Pancreas (tissue), 10 donors: ENCODE data around the gene PGR. TPM values are rescaled to one million over a fixed set of nuclear protein-coding genes. Genes with fewer than 3 reads are reported as not detected.

Source experiments
- ATAC-seq, 4 donors: fragments of 200-7000 bp; cut with Tn5 transposase; one replicate each; pipeline versions ENCODE4 v1.8.0 to v1.9.1; 2020; ENCODE audit warnings: mild to moderate bottlenecking in 4 of 4, moderate library complexity in 4 of 4
- DNase-seq, 6 donors: peaks; one replicate each; pipeline ENCODE4 v3.0.0-alpha.2; 2020
- FAIRE-seq: peaks from 2 replicates; lab custom pipeline; 2012; peaks lifted over from hg19 to GRCh38; lab: Jason Lieb, UNC
- H3K27ac ChIP-seq, 4 donors: fragments of 200-600 bp; sonication (generic); 1 replicate in 3 of 4; 2 replicates in 1 of 4; pipeline versions ENCODE4 v1.5.0 to v1.8.0; 2020
- H3K27me3 ChIP-seq, 4 donors: fragments of 200-600 bp; one replicate each; pipeline ENCODE4 v1.8.0; 2021
- H3K36me3 ChIP-seq, 3 donors: fragments of 200-600 bp; sonication (generic) in 1 of 3; one replicate each; pipeline versions ENCODE4 v1.5.0 to v1.8.0; 2020 to 2021
- H3K4me1 ChIP-seq, 3 donors: fragments of 200-600 bp; one replicate each; pipeline ENCODE4 v1.8.0; 2021
- H3K4me3 ChIP-seq, 4 donors: fragments of 200-600 bp; sonication (generic) in 2 of 4; one replicate each; pipeline versions ENCODE4 v1.5.0 to v1.8.0; 2020 to 2021
- H3K9me3 ChIP-seq, 4 donors: fragments of 200-600 bp; one replicate each; pipeline ENCODE4 v1.8.0; 2021
- CTCF ChIP-seq, 4 donors: fragments of 200-600 bp; sonication (generic) in 3 of 4; IDR thresholded peaks; one replicate each; pipeline versions ENCODE4 v1.5.0 to v1.8.0; 2021; ENCODE audit warnings: antibody characterized with exemption in 4 of 4
- WGBS, 2 donors: extraction: QIAGEN DNeasy Blood & Tissue Kit; methylation state at CpG; one replicate each; pipeline ENCODE4 v1.1.7; 2013; 5-methylcytosine and 5-hydroxymethylcytosine counted together
- intact Hi-C, 3 donors: fragments of 100-400 bp; cut with DNase I; formaldehyde crosslinking; loops; one replicate each; pipeline versions ENCODE4 v1.11.1 to v1.14.2; 2022
- polyA plus RNA-seq, 2 donors: library from polyadenylated mRNA; stranded (reverse); fragments of 200-250 nt; gene quantifications; one replicate each; pipeline ENCODE4 v1.2.3, GENCODE V29; 2013
- total RNA-seq, 6 donors: library from RNA; stranded (reverse); fragmentation: NEBNext Ultra II Directional in 4 of 6; extraction: Animal tissue kit (Norgen Biotek cat#: 25700) in 4 of 6; gene quantifications; one replicate each; pipeline versions ENCODE4 v1.2.1 to v1.2.4, GENCODE V29; 2021 to 2023
- donor health status: healthy with polysubstance abuse.
- donor health status: DM: no; HTN: no; CAD: no; lungs with moderate emphysema.
- donor health status: DM: no; HTN: no; CAD: no.
- donor health status: control.
- donor health status: control.
- donor health status: Bipolar disorder and iron deficiency.
- donor health status: DM: yes; HTN: yes; CAD: no.
- donor health status: DM: no; HTN: no; CAD: no.
- donor health status: DM: no; HTN: no; CAD: no.
- donor health status: DM: yes; HTN: yes; CAD: no.

The PGR gene
- total and polyA plus RNA-seq, 8 donors = 0.23 to 1.9 (median 0.73) TPM

- Histone ChIP-seq H3K4me3 (no peak overlapping the region), H3K27ac (no peak overlapping the region), H3K4me1 (no peaks in the 10 kb centered on the region), H3K9me3 (no peaks in the 10 kb centered on the region), H3K27me3 (no peaks in the 10 kb centered on the region), H3K36me3 (no peaks in the 10 kb centered on the region)
- FAIRE-seq (no peak), ATAC-seq (no peak), DNase-seq (no peak)
- 67 to 87% methylated on average over 1 of the region's 1 CpG for WGBS, 2 donors
- no peak for TF ChIP-seq CTCF (IDR thresholded peaks at IDR 0.05)
- intact Hi-C loops = no loop called here
Measured at GRCh38 chr11:101053492-101053891, 76.1 kb downstream of the PGR start.

GRCh38 chr11:101051677-101052076, 77.9 kb downstream of the PGR start:
- 49 to 60% methylated on average over 2 of the region's 2 CpGs for WGBS, 2 donors
- Histone ChIP-seq H3K36me3 (no peaks in the 10 kb centered on the region), H3K9me3 (no peaks in the 10 kb centered on the region), H3K4me3 (no peak overlapping the region), H3K4me1 (no peaks in the 10 kb centered on the region), H3K27ac (no peak overlapping the region), H3K27me3 (no peaks in the 10 kb centered on the region)
- DNase-seq (no peak), FAIRE-seq (no peak), ATAC-seq (no peak)
- TF ChIP-seq CTCF (IDR thresholded peaks at IDR 0.05) = no peak
- intact Hi-C loops = no loop called here

- Histone ChIP-seq H3K9me3 (no peaks in the 10 kb centered on the region), H3K27me3 (no peaks in the 10 kb centered on the region), H3K4me3 (no peak overlapping the region), H3K27ac (no peak overlapping the region), H3K4me1 (no peaks in the 10 kb centered on the region), H3K36me3 (no peaks in the 10 kb centered on the region)
- 51 to 65% methylated on average over 2 of the region's 2 CpGs for WGBS, 2 donors
- TF ChIP-seq CTCF (IDR thresholded peaks at IDR 0.05) = no peak
- ATAC-seq = no peak
- intact Hi-C loops = no loop called here
- DNase-seq = no peak
- no peak for FAIRE-seq
Measured at GRCh38 chr11:101049813-101050212, 79.8 kb downstream of the PGR start.

- no peak for DNase-seq
- ATAC-seq = no peak
- H3K27ac ChIP-seq = no peak overlapping the region
- intact Hi-C loops = no loop called here
- H3K4me1 ChIP-seq = no peaks in the 10 kb centered on the region
- H3K36me3 ChIP-seq = no peaks in the 10 kb centered on the region
- no peaks in the 10 kb centered on the region for H3K9me3 ChIP-seq
- 30 to 31% methylated on average over 4 of the region's 4 CpGs for WGBS, 2 donors
- H3K4me3 ChIP-seq = no peak overlapping the region
- no peak for FAIRE-seq
- H3K27me3 ChIP-seq = no peaks in the 10 kb centered on the region
- no peak for TF ChIP-seq CTCF (IDR thresholded peaks at IDR 0.05)
Measured at GRCh38 chr11:101049123-101049522, 80.5 kb downstream of the PGR start.

- TF ChIP-seq CTCF (IDR thresholded peaks at IDR 0.05) = no peak
- intact Hi-C loops = no loop called here
- no peaks in the 10 kb centered on the region for H3K9me3 ChIP-seq
- WGBS, 2 donors = 63 to 80% methylated on average over 5 of the region's 5 CpGs
- H3K4me1 ChIP-seq = no peaks in the 10 kb centered on the region
- ATAC-seq (no peak), FAIRE-seq (no peak), DNase-seq (no peak)
- H3K27ac ChIP-seq = no peak overlapping the region
- no peak overlapping the region for H3K4me3 ChIP-seq
- no peaks in the 10 kb centered on the region for H3K27me3 ChIP-seq
- H3K36me3 ChIP-seq = no peaks in the 10 kb centered on the region
Measured at GRCh38 chr11:101048479-101048878, 81.1 kb downstream of the PGR start.
